HG03060 (cell line): ENCODE results near the gene BET1.
"Not testable (repeated sequence)": the region's sequence is repeated elsewhere in the genome, so short reads cannot be mapped to it uniquely, and the experiment has no call there.

ENCODE experiments used
- ATAC-seq: cut with Tn5 transposase; IDR thresholded peaks from one replicate; pipeline ENCODE4 v1.9.1; 2021; ENCODE audit warnings: low read depth, moderate number of reproducible peaks; ENCODE audit not compliant: unreplicated experiment

Gene BET1, protein sequence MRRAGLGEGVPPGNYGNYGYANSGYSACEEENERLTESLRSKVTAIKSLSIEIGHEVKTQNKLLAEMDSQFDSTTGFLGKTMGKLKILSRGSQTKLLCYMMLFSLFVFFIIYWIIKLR

DNA sequence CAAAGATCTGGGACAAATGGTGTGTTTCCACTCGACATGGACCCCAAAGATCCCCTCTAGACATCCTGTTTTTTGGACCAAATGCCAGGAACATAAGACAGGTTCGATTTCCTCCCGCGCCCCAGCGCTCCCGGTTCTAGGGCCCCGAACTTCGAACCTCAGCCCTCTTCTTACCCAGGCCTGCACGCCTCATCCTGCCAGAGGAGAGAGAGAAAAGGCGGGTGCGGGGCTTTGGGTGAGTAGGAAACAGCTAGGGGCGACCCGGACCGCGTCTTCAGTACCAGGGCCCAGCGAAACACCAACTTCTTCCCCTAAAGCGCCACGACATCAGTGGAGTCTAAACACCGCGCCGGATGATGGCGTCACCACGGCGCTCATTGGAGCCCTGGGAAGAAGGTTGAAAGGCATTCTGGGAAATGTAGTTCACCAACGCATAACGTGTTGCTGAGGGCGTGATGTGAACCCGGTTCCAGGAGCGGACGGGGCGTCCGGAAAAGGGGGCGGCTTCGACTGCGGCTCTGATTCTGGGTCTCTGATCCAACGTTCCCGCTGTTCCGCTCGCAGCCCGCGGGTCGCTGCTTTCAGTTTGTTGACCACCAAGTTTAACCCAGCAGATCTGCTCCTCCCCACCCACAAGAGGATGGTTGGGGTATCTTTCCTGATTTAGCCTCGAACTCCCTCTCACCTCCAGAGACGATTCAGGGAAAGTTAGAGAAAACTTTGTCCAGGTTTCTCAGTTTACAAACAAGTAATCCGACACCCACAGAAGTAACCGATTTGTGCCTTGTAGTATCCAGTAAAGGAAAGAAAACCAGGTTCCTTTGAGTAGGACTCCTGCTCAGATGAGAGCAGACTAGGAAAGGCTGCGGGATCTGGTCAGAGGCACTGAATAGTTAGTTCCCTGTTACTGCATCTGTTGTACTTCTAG lies at the start of gene BET1:
Gene BET1, minus strand, starts transcription at position 332 of the 928 bp plus-strand sequence. Its CDS starts 139 bp downstream, at position 193.
- ATAC-seq: peak; percentile 94

DNA sequence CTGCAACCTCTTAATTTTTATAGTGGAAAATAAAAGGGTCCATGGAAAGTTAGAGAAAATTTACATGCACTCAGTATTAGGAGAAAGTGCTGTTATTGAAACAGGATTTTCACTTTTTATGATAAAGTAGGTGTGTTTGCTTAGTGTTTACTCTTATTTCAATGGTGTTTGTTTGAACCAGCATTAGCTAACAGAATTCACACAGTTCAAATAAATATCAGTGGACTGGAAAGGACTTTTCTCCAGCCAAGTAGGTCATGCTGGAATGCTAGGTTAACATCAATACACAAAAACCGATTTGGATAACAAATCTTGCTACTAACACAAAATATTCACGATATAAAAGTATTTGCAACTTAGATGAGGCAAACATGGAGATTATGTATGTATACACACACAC lies 49.4 kb upstream of the BET1 start:
- ATAC-seq: no peak

DNA sequence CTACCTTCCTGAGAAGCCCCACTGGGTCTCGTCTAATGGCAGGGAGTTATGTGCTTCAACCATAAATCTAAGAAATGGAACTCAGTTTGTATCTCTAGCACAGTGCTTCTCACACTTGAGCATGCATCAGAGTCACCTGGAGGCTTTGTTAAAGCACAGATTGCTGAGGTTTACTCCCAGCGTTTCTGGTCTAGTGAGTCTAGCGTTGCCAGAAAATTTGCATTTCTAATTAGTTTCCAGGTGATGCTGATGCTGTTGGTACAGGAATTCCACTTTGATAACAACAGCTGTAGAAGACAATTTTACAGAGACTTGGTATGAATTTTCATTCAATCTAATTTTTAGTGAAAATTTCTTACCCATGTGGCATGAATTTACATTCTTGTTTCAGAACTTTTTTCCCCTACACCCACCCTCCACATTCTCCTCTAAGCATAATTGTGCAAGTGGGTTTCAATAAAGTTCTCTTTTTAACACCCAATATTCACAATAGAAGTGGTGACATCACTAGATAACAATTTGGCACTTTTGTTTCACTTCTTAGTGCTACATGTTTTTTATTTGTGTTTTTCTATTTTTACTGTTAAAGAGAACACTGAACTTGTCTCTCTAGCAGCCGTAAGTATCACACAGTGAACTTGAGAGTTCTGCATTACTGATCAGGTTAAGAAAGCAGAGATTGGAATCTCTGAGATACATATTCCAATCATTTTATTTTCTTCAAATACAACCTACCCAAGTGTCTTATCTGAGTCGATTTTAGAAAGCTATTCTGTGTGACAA lies 48.4 kb upstream of the BET1 start:
- ATAC-seq: no peak

DNA sequence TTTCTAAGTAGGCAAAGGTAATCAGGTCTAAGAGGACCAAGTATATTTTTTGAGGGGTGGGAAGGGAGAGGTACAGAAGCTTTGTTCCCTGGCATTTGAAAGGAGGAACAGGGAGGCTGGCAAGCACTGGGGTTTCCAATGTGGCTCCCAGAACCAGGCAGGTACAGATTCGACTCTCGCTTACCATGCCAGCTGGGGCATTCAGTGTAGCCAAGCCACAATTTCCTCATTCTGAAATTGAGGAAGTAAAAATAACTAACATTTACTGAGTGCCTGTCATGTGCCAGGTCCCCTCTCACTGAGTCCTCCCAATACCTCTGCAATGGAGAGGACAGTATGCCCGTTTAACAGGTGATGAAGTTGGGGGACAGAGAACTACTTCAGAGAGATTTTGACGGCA lies 45.9 kb upstream of the BET1 start:
- ATAC-seq: peak; percentile 91

DNA sequence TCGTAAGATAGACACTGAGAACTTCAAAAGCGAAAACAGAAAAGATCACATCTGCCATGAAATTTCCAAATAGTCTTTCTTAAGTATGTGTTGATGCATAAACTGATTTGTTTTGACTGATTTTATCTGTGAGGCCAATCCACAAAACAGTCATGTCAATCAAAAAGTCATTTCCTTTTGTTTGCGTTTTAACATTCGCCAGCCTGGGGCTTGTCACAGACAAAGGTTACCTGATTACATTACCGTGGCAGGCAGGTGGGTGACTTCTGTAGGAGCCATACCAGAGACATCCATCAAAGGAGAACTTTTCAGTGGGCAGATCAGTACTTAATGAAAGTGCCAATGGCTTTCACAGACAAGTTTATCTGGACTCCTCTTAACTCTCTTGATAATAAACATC lies 45.5 kb upstream of the BET1 start:
- ATAC-seq: peak; percentile 14

DNA sequence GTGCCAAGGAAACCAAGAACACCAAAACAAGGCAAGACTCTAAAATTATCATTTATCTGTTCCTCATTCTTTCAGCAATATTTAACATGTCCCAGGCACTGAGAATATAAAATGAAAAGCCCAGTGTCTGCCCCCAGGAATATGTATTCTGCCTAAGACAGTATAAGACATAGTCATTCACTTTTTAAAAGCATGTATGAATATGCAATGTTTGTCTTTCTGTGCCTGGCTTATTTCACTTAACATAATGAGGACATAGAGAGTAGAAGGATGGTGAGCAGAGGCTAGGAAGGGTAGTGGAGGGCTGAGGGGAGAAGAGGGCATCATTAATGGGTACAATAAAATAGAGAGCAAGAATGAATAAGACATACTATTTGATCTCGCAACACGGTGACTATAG lies 44.6 kb upstream of the BET1 start:
- ATAC-seq: no peak

DNA sequence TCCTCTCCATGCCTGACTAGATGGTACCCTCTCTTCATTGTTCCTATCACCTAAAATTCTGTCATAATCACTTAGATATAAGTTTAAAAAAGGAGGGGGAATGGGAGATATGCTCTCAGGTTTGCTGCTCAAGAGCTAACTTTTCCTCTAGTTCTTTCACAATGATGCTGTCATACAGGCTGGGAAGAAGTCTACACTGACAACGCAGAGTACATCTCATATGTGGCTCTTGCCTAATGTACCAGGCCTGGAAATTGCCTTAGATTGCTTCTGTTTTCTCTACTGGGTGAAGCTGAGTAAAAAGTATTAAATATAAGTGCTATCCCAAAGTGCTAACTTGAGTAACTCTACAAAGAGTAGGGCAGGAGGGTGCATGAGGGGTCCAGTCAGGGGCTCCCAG lies 43.8 kb upstream of the BET1 start:
- no peak for ATAC-seq

DNA sequence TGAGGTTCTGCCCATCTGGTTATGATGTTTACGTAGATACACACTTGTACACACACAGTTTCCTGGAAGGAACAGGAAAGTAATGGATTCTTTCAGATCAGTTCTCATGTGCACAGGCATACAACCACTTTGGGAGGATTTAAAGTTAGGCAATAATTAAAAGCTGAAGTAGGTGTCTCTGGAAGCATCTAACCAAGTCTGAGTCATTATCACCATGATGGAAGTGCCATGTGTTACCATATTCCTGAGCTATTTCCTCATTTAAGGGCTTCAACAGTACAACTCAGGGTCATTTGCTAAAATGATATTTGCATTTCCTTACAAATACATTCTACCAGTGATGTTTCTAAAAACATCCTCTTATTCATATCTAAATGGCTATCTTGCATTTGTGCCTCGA lies 41.4 kb upstream of the BET1 start:
- no peak for ATAC-seq

DNA sequence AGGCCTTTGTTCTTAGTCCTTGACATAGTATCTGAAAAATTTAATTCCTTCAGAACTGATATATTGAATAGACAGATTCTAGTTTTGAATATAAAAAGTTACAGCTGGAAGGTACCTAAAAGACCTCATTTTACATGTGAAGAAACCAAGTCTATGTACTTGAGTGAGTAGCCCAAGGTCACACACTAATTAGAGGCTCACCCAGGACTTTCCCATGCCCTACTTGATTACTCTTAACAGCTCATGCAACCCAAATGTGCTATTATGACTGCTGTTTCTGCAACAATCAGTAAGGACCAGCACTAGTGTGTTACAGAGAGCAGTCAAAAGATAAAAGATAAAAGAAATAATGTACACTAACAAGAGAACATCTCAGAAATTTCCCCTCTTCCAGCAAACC lies 40.7 kb upstream of the BET1 start:
- no peak for ATAC-seq

DNA sequence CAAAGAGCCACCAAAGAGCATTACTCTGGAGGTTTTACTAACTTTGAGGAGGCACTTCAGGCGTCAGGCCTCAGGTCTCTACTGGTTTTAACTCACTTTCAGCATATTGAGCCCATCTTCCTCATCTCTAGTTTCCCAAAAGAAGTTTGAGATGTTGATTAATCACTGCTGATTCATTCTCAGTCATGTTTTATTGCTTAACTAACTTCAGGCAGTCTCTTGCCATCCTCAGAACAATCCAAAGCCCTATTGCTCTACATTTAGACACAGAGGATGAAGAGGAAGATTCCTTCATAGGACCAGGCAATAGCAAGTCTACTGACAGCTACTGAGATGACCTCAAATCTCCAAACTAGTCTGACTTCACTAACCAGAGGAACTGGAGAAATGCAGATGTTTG lies 39.1 kb upstream of the BET1 start:
- no peak for ATAC-seq

DNA sequence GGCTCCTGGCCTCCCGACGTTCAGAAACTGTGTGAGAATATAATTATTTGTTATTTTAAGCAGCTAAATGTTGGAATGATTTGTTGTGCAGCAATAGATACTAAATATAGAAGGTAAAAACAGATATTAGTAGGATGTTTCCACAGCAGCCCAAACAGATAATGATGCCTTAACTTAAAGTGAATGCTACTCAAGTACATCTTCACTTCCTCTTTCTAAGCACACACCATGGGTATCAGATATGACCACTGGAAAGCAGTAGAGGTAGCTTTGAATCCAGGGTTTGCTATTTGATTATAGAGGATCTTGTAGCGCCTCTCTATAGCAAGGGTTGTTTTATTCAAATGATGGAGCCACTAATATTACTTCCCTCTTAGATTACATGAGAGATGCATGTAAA lies 38.2 kb upstream of the BET1 start:
- ATAC-seq: peak; percentile 88

DNA sequence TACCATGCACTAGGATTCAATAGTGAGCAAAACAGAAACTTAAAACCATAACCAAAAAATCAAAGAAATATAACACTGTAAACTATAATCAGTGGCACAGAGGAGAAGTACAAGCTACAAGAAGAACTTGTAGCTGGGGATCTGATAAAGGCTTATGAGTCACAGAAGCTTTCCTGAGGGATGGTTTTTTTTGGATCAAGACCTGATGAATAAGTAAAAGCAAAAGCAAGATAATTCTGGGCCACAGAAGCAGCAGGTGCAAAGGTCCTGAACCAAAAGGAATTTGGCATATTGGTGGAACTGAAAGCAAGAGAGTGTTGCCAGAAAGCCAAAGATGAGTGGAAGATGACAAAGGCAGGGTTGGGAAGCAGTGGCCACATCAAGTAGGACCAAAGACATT lies 37.4 kb upstream of the BET1 start:
- ATAC-seq: no peak

DNA sequence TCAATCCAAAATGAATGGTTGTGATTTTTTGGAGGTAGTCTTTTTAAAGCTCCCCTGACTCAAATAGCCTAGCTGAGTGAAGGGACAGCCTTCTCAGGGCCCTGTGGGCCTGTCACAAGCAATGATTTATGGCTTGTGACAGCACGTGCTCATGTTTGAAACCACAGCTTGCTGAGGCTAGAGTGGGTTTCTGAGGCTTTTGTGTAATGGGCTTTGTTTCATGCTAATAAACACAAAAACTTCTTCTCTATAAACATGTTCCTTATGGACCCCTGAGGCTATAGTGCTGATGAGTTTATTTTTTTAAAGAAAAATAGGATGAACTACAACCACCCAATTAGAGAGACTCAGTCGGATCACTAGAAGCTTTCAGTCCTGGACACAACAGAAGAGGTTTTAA lies 36.1 kb upstream of the BET1 start:
- no peak for ATAC-seq

DNA sequence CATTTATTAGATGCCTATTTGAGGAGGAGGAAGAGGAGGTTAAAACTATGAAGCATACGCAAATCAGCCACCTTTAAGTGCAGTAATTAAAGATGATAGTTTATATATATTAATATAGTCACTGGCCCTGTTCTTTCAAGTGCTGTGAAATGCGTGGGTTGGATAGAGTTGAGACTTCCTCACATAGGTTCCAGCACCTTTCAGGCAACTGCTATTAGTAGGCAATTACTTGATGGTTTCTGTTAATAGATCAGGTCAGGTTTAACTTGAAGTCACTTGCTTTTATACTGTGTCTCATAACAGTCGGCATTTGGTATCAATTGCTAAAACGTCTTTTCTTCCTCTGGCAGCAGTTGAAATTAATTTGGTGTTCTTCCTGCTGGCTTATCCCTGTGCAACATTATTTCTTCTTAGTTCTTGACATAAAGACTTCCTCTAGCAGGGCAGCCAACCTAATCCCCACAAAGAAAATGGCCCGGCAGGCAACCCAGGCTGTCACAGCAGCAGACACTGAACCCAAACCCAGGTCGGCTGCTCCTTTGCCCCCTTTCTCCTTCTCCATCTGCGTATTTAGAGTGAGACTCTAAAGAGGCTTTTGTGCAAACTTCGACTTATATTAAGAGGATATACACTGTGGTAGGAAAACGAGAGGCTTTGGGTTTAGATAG lies 35.3 kb upstream of the BET1 start:
- no peak for ATAC-seq

DNA sequence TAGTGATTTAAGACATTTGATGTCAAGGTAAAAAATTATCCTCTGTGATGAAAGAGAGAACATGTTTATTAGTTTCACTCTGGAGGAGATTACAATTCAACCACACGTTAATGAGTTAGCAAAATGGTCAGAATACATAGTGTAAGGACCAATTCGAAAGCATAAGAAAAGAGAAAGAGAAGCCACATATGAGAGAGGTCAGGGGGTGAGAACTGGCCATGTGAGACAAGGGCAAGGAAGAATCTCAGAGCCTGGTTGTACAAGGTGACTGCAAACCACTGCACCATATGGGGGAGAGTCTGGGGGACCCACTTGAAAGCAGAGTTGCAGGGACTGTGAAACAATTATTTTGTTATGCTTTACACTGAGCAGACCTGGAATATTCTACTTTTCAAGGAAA lies 27.7 kb upstream of the BET1 start:
- no peak for ATAC-seq

DNA sequence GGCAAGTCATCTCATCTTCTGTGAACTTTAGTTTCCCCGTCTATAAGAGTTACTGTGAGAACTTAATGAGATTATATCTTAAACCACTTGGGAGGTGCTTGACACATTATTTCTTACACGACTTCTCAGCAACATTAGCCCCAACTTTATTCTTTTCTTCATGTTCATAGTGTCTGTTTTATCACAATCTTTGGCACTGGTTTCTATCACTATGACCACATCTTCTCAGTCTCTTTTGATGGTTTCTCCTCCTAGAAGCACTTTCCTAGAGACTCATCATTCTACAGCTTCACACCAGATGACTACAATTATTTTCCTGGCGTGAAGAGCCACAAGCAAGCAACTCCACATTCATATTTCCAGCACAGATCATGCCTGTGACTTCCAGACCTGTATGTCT lies 26.5 kb upstream of the BET1 start:
- ATAC-seq: no peak

DNA sequence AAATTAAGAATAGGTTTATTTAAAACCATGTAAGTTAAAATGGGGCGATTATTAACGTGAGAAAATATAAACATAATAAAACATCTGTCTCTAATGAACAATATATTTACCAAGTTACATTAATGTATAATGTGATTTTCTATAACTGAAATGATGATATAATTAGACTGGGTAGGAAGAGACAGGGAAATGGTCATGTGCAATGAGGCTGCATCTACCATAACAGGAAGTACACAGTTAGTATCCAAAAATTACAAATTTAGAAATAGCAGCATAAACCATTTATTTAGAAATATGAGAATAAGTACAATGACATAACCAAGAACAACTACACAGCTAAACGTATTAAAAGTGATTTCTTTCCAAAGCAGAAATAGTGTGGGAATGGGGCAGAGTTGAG lies 25.8 kb upstream of the BET1 start:
- no peak for ATAC-seq

DNA sequence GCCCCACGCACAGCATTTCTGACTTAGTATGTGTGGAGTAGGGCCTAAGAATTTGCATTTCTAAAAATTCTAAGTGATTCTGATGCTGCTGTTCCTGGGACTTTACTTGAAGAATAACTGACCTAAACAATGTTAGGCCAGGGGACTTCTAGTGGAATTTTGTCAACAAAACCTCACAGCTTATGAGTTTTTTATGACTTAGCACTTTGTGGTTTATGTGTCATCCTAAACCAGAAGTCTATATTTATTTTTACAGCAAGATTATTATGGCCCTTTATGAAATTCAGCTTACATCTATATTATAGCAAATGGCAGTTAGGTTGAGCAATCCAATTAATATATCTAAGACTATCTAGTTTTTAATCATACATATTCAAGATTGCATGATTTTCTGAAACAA lies 24.6 kb upstream of the BET1 start:
- ATAC-seq: no peak

DNA sequence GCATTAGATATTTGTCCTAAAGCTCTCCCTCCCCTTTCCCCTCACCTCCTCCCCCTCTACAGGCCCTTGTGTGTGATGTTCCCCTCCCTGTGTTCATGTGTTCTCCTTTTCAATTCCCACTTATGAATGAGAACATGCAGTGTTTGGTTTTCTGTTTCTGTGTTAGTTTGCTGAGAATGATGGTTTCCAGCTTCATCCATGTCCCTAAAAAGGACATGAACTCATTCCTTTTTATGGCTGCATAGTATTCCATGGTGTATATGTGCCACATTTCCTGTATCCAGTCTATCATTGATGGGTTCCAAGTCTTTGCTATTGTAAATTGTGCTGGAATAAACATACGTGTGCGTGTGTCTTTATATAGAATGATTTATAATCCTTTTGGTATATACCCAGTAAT lies 22.5 kb upstream of the BET1 start:
- not testable (repeated sequence) for ATAC-seq

DNA sequence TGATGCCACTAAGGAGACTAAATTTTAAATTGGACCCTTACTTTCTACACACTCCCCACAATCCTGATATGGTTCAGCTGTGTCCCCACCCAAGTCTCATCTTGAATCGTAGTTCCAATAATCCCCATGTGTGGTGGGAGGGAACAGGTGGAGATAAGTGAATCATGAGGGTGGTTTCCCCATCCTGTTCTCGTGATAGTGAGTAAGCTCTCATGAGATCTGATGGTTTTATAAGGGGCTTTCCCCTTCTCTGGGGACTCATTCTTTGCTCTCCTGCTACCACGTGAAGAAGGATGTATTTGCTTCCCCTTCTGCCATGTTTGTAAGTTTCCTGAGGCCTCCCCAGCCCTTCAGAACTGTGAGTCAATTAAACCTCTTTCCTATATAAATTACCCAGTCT lies 18.4 kb upstream of the BET1 start:
- no peak for ATAC-seq

DNA sequence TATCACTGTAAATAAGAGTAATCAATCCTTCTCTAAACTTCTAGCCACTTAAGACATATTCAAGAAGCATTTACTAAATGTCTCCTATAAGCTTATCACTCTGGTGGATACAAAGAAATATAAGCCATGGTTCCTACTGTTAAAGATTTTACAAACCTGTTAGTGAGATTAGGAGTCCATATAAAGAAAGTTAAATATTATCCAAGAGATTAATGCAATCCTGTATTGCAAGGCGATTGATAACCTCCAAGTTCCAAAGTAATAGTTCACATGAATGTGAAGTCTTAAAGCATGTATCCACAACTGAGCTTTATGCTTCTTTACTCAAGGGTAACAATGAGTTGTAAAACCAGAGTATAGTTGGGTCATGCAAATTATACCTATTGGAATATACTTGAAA lies 12.6 kb upstream of the BET1 start:
- no peak for ATAC-seq
